AG04449 (cell line): ENCODE results near the gene GFI1.

ENCODE experiments used
- CTCF ChIA-PET: fragments of 350-600 bp; formaldehyde crosslinking; extraction: SDS; loops from one replicate; lab custom pipeline; 2021; ENCODE audit warnings: antibody characterized with exemption; lab: Yijun Ruan, JAX
- POLR2A ChIA-PET: fragments of 400-600, 350-600 bp; formaldehyde crosslinking; extraction: SDS; loops from one replicate; lab custom pipeline; 2020; ENCODE audit warnings: antibody characterized with exemption, inconsistent platforms; lab: Yijun Ruan, JAX
- DNase-seq: peaks from one replicate; pipeline ENCODE4 v3.0.0-alpha.2; 2010; ENCODE audit warnings: low read depth, low spot score
- H3K4me3 ChIP-seq: 2 replicates; pipeline ENCODE4 v1.5.1; 2011; ENCODE audit warnings: low read depth, mild to moderate bottlenecking, control low read depth, low read length
- TF ChIP-seq, protein P1 (sequence below): IDR thresholded peaks from one replicate; pipeline ENCODE4 v1.5.1; 2011; ENCODE audit warnings: mild to moderate bottlenecking, moderate library complexity, low read length, control low read depth, inconsistent platforms; ENCODE audit not compliant: insufficient read depth; ENCODE audit errors: missing control alignments

The GFI1 gene

DNA sequence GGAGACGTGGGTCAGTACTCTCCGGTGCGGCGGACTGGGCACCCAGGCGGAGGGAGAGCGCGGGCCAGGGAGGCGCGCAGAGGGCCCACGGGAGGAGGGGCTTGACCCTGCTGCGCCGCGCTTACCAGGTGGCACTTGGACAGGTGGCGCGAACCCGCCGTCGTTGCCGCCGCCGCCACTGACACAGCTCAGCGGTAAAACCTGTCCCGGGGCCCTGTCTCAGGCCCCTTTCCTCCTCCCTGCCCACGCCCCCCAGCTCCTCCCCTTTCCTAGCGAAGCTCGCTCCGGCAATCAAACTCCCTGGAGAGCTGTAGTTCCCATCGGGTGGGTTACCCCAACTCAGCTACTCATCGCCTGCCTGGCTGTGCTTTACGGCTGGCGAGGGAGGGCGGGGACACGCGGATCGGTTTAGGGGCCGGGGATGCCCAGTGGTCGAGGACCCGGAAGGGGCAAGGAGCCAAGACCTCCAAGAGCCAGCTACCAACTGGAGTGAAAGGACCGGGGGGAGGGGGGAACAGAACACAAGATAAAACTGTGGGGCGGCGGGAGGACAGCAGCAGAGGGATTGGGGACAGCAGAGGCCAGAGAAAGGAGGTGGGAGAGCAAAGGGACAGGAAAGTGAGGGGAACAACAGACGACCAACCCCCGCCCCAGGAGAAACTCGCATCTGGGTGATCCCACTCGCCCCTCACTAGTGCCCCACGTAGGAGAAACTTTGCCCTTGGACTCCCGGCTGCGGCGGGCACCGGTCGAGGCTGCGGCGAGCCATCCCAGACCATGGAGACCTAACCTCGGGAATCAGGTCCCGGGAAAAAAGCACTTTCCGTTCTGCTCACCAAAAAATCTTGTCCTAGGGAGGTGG lies 2.9 kb downstream of the GFI1 start:
- DNase-seq: no peak
- ChIA-PET POLR2A (no interaction called here), CTCF (interaction anchor here (0.5 to 1.4 kb wide), 2 partner anchors 10 to 177 kb away, joined by 3 to 4 read pairs; no protein-coding TSS in a partner anchor)
- H3K4me3 ChIP-seq: no peak overlapping the region
- TF ChIP-seq, protein P1, sequence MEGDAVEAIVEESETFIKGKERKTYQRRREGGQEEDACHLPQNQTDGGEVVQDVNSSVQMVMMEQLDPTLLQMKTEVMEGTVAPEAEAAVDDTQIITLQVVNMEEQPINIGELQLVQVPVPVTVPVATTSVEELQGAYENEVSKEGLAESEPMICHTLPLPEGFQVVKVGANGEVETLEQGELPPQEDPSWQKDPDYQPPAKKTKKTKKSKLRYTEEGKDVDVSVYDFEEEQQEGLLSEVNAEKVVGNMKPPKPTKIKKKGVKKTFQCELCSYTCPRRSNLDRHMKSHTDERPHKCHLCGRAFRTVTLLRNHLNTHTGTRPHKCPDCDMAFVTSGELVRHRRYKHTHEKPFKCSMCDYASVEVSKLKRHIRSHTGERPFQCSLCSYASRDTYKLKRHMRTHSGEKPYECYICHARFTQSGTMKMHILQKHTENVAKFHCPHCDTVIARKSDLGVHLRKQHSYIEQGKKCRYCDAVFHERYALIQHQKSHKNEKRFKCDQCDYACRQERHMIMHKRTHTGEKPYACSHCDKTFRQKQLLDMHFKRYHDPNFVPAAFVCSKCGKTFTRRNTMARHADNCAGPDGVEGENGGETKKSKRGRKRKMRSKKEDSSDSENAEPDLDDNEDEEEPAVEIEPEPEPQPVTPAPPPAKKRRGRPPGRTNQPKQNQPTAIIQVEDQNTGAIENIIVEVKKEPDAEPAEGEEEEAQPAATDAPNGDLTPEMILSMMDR: no peak

DNA sequence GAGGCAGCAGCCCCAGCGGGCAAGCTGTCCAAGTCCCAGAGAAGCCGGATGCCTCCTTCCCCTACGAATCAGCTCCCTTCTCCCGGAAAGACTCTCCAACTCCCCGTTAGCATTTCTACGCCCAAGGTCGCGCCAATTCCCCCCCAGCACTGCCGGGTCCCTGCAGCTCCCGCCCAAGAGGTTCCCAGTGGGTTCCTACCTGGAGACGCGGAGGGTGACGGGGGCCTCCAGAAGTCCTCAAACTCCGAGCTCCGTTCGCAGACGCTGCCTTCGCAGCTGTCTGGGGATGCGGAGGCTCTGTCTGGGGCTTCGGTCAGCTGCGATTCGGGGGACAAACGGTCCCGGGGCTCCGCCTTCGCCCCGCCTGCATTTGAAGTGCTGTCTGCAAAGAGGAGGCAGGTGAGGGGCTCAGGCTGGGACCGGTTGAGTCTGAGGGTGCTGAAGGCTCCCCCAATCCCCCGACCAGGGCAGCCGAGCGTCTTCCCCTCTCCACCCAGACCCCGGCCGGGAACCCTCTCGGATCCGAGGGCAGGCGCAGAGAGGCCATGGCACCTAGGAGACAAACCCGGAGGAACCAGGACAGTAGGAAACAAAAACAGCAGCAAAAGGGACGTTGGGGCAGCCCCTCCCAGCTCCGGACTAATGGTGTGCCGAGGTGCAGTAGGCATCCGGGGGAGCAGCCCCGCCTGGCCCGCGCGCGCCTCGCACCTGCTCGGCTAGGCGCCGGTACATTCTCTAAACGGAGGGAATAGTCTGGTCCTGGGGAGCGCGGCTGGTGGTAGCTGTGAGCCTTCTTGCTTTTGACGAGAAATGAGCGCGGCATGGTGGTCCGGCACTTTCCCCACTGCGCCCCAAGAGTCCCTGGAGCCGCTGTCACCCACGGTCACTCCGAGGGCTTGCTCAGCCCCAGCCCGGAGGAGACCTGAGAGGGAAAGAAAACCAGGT lies 3.8 kb downstream of the GFI1 start:
- POLR2A ChIA-PET: no interaction called here
- no peak for DNase-seq
- H3K4me3 ChIP-seq: no peak overlapping the region
- CTCF ChIA-PET: interaction anchor here (0.5 kb wide), 1 partner anchor 176 kb away, joined by 4 read pairs; no protein-coding TSS in a partner anchor
- TF ChIP-seq, protein P1: no peak

DNA sequence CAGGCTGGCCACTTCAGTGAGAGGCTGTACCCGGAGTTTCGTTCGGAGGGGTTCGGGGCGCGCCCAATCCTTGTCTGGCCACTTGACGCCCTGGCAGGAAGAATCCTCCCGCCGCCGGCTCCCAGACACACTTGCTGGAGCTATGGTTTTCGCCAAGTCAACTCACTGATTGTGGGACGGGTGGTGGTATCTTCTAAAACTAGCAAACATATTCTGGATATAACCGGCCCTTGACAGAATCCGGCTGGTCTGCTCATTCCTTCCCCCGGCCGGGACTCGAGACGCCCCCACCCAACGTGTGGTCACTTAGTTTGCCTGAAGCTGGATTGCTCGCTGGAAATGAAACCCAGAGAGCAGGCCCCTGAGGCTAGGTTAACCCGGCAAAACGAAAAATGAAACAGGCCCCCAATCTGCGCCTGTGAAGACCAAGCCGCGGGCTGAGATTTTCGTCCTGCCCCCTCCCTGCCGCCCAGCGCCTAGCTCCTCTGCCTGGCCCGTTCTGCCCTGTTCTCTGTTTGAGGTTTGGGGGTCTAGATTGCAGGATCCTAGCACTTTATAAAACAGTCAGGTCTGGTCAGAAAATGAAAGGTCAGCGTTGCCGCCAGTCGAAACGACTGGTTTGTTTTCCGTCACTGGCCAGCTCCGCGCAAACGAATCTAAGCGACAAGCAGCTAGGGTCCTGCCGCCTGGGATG lies 4.6 kb downstream of the GFI1 start:
- ChIA-PET POLR2A (interaction anchor here (0.7 kb wide), 1 partner anchor 1763 kb away, joined by 3 read pairs; no protein-coding TSS in a partner anchor), CTCF (no interaction called here)
- TF ChIP-seq, protein P1: no peak
- no peak overlapping the region; the same call in 1 of the 2 replicates for H3K4me3 ChIP-seq
- DNase-seq: no peak

DNA sequence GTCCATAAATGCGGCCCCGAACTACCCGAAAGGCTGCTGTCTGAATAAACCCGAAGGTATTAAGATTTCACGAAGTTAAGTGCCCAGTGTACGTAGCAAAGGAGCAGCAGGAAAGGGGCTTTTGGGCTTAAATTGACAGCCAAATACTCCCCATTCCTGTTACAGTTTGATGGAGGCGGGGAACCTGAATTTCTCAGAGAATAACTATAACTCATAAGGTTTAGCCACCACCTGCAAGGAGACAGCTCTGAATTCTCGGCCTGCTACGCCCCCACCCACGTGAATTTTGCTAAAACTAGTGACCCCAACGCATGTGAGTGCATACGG lies 5.2 kb downstream of the GFI1 start:
- no peak overlapping the region for H3K4me3 ChIP-seq
- ChIA-PET POLR2A (no interaction called here), CTCF (no interaction called here)
- TF ChIP-seq, protein P1: no peak
- DNase-seq: no peak

DNA sequence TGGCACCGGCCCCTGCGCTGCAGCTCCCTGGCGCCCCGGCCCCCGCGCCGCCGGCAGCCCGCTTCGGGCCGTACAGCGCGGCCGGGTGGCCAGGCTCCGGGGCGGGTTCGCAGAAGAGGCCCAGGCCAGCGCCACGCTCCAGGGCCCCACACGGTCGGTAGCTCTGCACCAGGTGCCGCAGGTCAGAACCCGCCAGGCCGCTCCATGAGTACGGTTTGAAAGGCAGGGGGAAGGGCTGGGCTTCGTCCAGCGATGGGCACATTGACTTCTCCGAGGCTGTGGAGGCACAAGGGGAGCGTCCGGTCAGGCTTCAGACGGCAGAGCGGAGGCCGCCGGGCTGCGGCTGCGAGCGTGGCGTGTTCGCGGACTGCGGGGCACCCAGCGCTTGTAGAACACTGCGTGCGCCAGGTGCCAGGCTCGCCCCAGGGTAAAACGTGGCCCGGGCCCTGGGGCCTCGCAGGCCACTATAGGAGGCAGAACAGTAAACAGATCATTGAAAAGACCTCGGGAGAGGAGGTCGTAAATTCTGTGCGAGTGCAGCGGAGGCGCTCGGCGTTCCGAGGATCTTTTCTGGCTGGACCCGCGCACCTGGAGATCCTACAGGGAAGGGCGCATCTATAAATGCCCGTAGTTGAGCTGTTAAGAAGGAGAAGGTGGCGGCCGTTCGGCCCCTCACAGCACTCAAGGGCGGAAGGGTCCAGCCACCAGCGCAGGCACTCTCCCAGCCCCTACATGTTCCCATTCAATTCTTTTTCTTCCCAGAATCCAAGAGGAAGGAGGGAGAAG lies 5.7 kb downstream of the GFI1 start:
- ChIA-PET CTCF (no interaction called here), POLR2A (no interaction called here)
- TF ChIP-seq, protein P1: no peak
- H3K4me3 ChIP-seq: no peak overlapping the region
- DNase-seq: no peak
